HG03175 (cell line): ENCODE results near the gene KIAA1210.
"Not testable (repeated sequence)": the region's sequence is repeated elsewhere in the genome, so short reads cannot be mapped to it uniquely, and the experiment has no call there.

Experiments
- ATAC-seq: cut with Tn5 transposase; IDR thresholded peaks from one replicate; pipeline ENCODE4 v1.9.1; 2021; ENCODE audit warnings: mild to moderate bottlenecking, moderate library complexity; ENCODE audit not compliant: unreplicated experiment

Gene KIAA1210

DNA sequence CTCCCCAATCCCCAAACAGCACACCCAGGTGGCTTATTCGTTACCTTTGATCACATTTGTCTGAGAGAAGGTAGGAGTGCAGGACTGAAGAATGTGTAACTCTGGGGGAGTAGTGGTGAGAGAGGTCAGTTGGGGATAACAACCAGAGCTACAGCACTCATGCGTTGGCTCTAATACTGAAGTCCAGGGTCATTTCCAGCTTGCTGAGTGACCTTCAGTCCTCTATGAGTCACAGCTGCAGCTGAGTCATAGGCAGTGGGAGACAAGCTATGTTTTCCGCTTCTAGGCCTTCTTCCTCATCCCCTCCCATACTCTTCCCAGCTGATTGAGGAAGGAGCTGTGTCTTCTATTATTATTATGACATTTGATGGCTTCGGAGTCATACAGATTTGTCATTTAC lies 86.4 kb downstream of the KIAA1210 start:
- no peak for ATAC-seq

DNA sequence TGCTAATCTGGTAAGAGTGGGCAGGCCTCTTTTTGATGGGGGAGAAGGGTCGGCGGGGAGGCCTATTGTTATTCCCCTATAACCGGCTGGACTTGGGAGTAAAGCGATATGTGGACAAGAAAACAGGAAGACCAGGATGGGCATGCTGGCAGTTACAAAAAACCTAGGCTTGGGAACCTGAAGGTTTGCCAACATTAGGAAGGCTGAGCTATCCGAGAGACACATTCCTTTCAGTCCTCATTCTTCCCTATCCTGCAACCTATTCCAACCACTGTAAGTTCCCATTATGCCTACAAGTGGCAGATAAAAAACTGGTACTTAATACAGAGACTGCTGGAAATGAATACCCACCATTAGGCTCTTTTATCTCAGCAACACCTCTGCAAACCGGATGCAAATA lies 87.2 kb downstream of the KIAA1210 start:
- ATAC-seq, result no peak

DNA sequence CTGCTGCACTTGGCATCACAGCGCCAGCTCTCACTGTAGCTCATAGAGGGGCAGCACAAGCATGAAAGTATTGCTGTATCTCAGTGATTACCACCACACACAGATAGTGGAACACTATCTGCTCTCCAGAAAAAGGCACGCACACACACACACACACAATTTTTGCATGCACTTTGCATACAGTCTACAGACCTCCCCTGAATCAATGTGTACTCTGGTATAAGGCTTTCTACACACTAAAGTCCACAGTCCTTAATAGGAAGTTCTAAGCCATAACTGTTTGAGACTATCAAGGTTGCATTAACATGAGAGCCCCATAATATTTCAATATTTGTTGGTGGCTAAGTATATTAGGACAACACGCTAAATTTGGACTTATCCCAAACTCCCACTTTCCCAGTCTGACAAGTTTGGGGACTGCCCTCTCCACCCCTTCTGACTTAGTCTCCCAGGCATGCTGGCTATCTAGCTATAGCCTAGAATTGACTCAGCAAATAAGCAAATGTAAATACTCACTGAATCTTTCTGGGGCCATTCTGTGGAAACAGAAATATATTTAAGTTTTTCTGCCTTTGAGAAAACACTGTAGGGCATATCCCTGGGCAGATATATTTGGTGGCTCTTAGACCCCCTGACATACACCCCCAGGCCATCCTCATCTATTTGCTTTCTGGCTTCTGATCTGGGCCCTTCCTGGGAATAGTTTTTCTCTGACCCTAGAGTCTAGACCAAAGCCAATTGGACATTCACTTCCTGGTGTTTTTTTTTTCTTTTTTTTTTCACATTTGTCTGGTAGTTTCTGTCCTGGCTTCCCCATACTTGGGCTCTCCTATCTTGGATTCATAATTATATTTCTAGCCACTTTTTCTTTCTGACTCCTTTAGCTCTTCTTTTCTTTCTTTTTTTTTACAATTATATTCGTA lies 91.2 kb downstream of the KIAA1210 start:
- no peak for ATAC-seq

DNA sequence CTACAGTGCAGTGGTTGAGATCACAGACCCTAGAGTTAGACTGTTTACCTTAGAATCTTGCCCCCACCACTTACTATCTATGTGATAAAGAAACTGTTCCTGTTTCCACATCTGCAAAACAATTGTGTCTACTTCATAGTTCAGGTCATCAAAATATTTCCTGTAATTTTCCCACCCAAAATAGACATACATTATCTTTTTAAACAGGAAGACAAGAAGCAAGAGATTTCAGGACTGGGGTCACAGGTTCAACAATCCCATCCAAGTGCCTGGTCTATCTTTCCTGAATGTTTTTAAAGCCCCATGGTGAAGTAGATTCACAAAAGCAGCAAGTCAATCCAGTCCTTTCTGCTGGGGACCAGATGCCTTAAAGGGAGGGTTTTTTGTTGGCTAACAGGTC lies 96.6 kb downstream of the KIAA1210 start:
- ATAC-seq, result no peak

DNA sequence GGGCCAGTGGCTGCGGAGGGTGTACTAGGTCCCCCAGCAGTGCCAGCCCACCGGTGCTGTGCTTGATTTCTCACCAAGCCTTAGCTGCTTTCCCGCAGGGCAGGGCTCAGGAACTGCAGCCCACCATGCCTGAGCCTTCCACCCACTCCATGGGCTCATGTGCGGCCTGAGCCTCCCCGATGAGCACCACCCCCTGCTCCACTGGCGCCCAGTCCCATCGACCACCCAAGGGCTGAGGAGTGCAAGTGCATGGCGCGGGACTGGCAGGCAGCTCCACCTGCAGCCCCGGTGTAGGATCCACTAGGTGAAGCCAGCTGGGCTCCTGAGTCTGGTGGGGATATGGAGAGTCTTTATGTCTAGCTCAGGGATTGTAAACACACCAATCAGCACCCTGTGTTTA lies 98.0 kb downstream of the KIAA1210 start:
- ATAC-seq, result not testable (repeated sequence)

DNA sequence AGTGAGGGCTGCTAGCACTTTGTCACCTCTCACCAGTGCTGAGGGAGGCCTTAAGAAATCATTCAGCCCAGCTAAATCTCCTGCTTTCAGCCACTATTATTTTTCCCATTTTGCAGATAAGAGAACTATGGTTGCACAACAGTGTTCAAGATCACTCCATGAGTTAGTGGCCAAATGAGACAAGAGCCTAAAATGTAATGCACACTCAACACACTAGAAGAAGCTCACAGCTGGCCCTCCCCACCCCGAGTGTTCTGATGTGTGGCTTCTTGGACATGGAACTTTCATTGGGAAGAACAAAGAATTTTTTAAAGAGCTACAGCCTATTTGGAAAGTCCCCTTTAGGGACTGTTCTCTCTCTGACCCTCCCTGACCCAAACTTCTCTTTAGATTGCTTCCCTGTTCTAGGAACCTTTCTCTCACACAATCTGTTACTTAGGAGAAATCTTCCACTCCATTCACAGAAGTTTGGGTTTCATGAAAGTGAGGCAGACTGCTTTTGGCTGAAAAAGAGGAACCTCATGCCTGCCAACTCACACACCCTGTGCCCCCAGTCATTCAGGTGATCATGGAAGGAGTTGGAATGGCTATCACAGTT lies 98.8 kb downstream of the KIAA1210 start:
- ATAC-seq, result no peak
